Activated CD8-positive, alpha-beta memory T cell treated with anti-CD3 and anti-CD28 coated beads for 36 hours (primary cell): ENCODE measurements around the gene FUT9. TPM values are rescaled to one million over a fixed set of nuclear protein-coding genes. Genes with fewer than 3 reads are reported as not detected.

Source experiments
- CTCF ChIA-PET: fragments of 350-600 bp; sonication (Branson Sonifier 250); formaldehyde crosslinking; loops from one replicate; lab custom pipeline; 2021; ENCODE audit warnings: antibody characterized with exemption; lab: Charles Lee
- POLR2A ChIA-PET: fragments of 350-600 bp; sonication (Branson Sonifier 250); formaldehyde crosslinking; loops from one replicate; lab custom pipeline; 2021; ENCODE audit warnings: antibody characterized with exemption; lab: Charles Lee
- total RNA-seq, 2 experiments: library from RNA; stranded (reverse); gene quantifications; one replicate each; pipeline ENCODE4 v1.2.3, GENCODE V29; 2021

Gene FUT9
- total RNA-seq = not detected

DNA sequence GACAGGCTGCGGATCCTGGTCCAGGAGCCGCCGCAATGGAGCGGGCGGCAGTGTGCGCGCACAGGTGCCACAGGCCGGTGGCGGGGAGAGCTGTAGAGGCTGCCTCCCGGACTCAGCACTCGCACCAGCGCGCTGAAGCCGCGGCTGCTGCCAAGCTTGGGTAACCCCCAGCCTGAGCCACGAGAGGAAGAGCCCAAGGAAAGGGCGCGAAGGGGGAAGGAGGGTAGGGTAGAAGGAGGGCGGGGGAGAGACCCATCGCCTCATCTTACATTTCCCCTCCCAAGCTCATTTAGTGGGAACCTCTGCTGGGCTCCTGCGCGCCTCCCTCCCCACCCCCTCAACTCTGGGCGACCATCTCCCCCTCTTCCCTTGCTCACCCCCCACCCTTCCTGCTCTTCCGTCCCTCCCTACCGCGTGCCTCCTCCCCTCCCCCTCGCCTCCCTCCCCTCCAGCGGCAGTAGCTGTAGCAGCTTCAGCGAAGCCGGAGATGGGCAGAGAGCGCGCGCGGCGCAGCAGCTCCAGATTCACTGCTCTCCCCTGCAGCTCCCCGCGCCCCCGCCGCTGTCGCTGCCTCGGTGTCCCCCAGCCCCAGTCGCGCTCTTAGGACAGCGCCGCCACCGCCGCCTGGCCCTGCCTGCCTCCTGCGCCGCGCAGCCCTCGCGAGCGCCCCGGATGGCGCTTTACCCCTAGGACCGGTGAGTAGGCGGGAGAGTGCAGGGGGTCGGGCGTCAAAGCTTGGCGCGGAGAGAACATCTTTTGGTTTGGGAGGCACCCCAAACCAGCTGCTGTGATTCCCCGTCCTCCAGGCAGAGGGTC, at the start of gene FUT9:
Gene FUT9, plus strand, starts transcription at position 457 of the 816 bp plus-strand sequence. CDS start 187,182 bp downstream, outside the sequence.
- POLR2A ChIA-PET = no interaction called here
- CTCF ChIA-PET = no interaction called here

GRCh38 chr6:95967594-95967993, 48.2 kb upstream of the FUT9 start:
- POLR2A ChIA-PET = no interaction called here
- CTCF ChIA-PET = no interaction called here

GRCh38 chr6:95973976-95974375, 41.8 kb upstream of the FUT9 start:
- POLR2A ChIA-PET = no interaction called here
- CTCF ChIA-PET = no interaction called here

DNA sequence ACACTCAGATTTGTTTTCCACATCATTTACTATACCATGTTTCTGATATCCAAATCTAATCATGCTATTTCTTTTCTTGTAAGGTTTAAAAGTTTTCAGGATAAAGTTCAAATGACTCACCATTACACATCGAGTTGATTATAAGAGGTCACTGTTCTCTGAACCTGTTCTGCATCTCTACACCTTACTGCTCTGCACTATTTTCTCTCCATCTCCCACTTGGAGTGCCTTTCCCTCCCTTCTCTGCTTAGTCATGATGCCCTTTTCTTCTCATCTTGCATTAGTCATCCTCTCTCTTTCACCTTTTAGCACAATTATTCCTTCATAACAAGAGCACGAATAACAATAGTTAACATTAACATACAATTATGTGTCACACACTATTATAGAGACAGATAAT, 37.5 kb upstream of the FUT9 start:
- POLR2A ChIA-PET = no interaction called here
- CTCF ChIA-PET = no interaction called here

- POLR2A ChIA-PET = no interaction called here
These were observed 23.9 kb upstream of the FUT9 start for GRCh38 chr6:95991906-95992305.

GRCh38 chr6:95994151-95994550, 21.6 kb upstream of the FUT9 start:
- ChIA-PET CTCF (interaction anchor here (0.7 kb wide), 1 partner anchor 52 kb away, joined by 3 read pairs; no protein-coding TSS in a partner anchor), POLR2A (no interaction called here)

More at GRCh38 chr6:95991906-95992305, 23.9 kb upstream of the FUT9 start:
- CTCF ChIA-PET = no interaction called here

- ChIA-PET POLR2A (no interaction called here), CTCF (no interaction called here)
These were observed 17.6 kb upstream of the FUT9 start for GRCh38 chr6:95998133-95998532.

DNA sequence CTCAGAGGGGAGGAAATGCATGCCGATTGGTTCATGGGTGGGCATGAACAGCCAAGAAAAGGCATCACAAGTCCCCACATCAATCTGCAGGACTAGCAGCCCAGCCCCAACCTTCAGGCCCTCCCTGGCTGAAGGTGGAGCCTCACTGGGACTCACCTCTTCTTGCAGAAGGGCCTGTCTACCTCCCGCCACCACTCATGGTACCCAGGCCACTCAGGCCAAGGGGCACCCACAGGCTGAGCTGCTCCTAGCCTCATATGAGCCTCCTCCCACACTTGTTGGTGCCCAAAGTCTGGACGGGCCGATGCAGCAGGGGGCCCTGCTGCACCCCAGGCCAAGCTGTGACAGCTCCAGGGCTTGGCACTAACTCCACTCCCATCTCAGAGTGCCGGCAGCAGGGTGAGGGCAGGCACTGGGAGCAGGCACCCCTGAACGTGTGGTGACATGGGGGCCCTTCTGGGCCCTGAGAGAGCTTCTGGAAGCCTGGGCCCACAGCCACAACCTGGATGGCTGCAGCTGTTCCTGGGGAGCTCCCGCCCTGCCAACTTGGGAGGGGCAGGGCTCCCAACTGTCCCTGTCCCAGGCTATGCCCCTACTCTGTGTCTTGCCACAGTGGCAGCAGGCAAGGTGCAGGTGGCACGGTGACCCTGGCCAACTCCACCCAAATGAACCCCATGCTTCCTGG, 13.7 kb upstream of the FUT9 start:
- ChIA-PET POLR2A (no interaction called here), CTCF (no interaction called here)

GRCh38 chr6:96002576-96002910, 13.2 kb upstream of the FUT9 start:
- ChIA-PET CTCF (no interaction called here), POLR2A (no interaction called here)

GRCh38 chr6:96002912-96003311, 12.9 kb upstream of the FUT9 start:
- ChIA-PET POLR2A (no interaction called here), CTCF (no interaction called here)

- CTCF ChIA-PET = no interaction called here
- POLR2A ChIA-PET = no interaction called here
These were observed 8.1 kb upstream of the FUT9 start for GRCh38 chr6:96007663-96008062.

DNA sequence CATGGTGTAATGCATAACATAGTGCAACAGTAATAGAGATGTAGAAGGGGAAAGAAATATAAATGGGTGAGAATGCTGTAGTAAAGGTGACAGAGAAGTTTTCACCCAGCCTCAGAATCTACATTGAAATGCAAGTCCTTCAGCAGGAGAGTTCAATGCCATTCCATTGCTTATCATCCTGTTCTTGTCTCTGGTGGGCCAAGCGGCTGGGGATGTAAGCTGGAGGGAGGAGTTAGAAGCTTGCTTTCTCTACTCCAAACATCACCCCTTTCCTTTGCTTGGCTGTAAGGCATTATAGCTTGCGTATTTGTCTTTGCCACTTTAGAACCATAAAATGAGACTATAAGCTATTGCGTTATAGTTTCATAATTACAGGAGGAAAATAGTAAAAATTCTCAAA, 2.2 kb upstream of the FUT9 start:
- CTCF ChIA-PET = no interaction called here
- POLR2A ChIA-PET = no interaction called here

GRCh38 chr6:96014846-96015517, 792 bp upstream of the FUT9 start:
- ChIA-PET POLR2A (no interaction called here), CTCF (no interaction called here)

DNA sequence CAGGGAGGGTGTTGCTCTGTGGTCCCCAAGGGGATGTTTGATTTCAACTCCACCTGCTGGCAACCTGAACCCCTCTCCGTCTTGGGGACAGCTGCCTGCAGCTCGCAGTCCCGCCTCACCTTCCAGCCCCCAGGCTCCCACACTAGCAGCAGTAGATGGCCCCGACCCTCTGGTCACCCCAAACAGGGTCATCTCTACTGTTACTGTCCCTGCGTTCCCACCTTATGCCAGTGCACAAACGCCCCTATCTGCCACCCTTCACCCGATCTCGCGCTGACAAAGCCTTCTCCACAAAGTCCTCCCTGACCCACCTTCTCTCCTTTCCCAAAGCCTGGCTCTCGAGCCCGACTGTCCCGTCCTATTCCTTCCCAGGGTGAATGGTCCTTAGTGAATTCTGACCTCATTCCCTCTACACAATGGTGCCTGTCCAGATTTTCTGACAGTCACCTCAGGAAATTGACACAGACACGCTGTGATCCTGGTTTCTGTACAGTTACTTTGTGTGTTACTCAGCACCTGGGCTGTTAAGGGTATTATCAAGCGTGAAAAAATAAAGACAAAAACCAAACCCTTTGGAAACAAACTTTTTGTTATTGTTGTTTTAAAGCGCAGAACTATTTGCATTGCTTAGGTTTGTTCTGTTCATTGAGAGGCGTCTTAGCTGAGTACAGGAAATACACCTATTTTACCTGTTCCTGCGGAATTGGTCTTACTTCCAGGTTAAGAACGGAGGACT, 728 bp downstream of the FUT9 start:
- POLR2A ChIA-PET = no interaction called here
- CTCF ChIA-PET = no interaction called here

GRCh38 chr6:96017070-96017359, 1.2 kb downstream of the FUT9 start:
- ChIA-PET POLR2A (no interaction called here), CTCF (no interaction called here)

- ChIA-PET CTCF (no interaction called here), POLR2A (no interaction called here)
These were observed 6.5 kb downstream of the FUT9 start for GRCh38 chr6:96022225-96022624.

- CTCF ChIA-PET = no interaction called here
- POLR2A ChIA-PET = no interaction called here
These were observed 16.9 kb downstream of the FUT9 start for GRCh38 chr6:96032661-96033060.

DNA sequence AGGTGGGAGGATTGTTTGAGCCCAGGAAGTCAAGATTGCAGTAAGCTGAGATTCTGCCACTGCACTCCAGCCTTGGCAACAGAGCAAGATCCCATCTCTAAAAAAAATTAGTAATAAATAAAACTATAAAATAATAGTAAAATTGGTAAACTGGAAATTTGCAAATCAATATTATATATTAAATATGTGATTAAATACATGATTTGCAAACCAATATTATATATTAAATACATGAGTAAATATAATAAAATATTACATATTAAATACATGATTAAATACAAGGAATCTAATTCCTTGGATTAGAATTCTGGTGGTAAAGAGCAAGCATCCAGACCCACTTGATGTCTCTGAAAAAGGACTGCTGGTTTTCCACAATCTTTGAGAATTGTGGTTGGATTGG, 35.8 kb downstream of the FUT9 start:
- ChIA-PET CTCF (no interaction called here), POLR2A (no interaction called here)

DNA sequence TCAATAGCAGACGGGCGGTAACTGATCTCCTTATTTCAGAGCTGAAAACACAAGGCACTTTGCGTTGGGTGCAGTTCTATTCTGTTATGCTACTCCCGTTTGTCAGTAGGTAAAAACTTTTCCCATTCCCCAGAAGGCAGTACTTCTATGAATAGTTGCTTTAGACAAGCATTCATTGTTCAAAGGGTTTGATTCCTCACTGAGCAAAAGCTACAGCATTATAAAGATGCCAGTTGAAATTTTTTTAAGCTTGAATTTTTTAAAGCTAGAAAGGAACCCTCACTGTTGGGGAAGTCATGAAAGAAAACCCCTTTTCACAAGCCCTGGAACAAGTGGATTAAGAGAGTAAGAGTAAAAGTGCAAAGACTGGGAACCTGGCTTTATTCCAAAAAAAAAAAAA, 42.3 kb downstream of the FUT9 start:
- POLR2A ChIA-PET = no interaction called here

DNA sequence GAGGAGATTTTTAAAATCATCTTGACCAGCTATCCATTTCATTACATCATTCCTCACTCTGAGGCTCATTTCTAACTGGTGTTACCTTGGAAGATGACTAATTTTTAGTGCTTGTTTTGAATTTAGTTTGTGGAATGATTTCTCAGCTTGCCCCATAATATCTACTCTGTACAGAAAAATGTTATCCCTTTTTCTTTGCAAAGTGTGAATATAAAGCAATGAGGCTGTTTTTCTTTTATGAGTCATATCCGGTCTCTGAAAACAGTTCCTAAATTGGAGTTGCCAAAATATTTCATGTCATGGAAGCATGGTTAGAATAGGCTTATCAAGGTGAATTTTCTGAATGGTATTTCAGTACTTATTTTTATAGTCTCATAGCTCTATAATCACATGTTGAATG, 43.8 kb downstream of the FUT9 start:
- POLR2A ChIA-PET = no interaction called here
- CTCF ChIA-PET = no interaction called here

More for the DNA sequence above, 42.3 kb downstream of the FUT9 start:
- CTCF ChIA-PET = interaction anchor here (0.7 kb wide), 1 partner anchor 314 kb away, joined by 3 read pairs; no protein-coding TSS in a partner anchor
